Measurements from ENCODE around the gene LYZL4. TPM values are rescaled to one million over a fixed set of nuclear protein-coding genes. Genes with fewer than 3 reads are reported as not detected.

The LYZL4 gene
- total RNA-seq, 1 experiment from 2014 or later = not detected

DNA sequence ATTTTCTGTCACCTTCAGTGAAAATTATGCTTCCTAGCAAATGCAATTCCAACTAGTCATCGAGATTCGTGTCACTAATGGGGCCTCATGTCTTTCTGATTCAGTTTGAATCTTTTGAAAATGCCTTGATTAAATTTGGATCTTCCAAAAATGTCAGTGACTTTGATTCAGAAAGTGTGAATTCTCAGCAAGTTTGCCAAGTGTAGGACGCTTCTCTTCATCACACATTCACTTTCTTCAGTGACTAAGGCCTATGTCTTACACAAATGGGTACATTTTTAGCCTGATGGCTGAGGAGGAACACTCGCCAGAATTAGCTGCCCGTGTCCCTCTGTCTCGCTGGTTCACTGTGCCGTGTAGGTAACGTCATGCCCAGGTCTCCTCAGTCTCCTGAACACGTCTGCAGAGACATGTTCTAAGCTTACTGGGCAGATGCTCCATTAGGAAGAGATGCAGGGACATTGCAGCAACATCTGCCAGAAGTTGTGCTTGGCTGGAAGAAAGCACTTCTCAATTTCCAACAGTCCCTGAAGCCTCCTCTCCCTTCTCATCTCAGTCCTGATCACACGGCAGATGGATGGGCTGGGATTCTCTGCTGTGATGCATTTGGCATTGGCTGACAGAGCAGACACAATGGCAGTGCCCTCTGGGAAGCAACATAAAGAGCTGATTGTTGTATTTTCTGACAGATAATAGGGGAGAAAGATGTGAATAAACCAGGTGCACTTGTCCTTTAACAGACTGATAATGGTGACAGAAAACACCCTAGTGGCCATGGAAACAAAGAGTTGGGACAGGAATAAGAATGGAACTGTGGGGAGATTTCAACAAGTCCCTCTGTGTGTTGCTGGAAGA is 29.1 kb upstream of the LYZL4 start:
- RAD21 ChIA-PET (ENCODE audit: low non-redundant PET in 1 of 2, low total read pairs in 2 of 2, uncharacterized antibody in 2 of 2, unreplicated experiment in 2 of 2) = no interaction called here

More for the DNA sequence above, 29.1 kb upstream of the LYZL4 start:
- no peak for ATAC-seq
- Histone ChIP-seq H3K4me1 (ENCODE audit: control insufficient read depth in 1 of 2, insufficient read depth in 2 of 2, low read length in 2 of 2) (peaks cover 0 to 8% of the 10 kb centered on the region in 2 experiments; a peak in 1 of 4 replicates), H3K9ac (ENCODE audit: low read length) (no peak overlapping the region), H3K9me2 (ENCODE audit: insufficient read depth) (no peaks in the 10 kb centered on the region), H3K9me3 (ENCODE audit: control insufficient read depth in 1 of 2, insufficient read depth in 1 of 2, low read depth in 1 of 2, low read length in 2 of 2) (no peaks in the 10 kb centered on the region), H3K4me2 (ENCODE audit: low read length) (no peak overlapping the region), H2AFZ (ENCODE audit: low read depth, low read length, poor library complexity, severe bottlenecking) (no peak overlapping the region), H3K79me2 (ENCODE audit: insufficient read depth, low read length) (no peaks in the 10 kb centered on the region), H3K27me3 (ENCODE audit: insufficient read depth, low read length) (peaks cover 5% of the 10 kb centered on the region; the same call in 1 of the 2 replicates), H3K4me3 (replicated peaks in 1 of 2; ENCODE audit: low read depth in 1 of 2, low read length in 2 of 2) (no peak overlapping the region), H3K36me3 (ENCODE audit: control insufficient read depth in 1 of 2, insufficient read depth in 2 of 2, low read length in 2 of 2) (no peaks in the 10 kb centered on the region), H3K27ac (ENCODE audit: low read depth, low read length) (no peak overlapping the region), H4K20me1 (ENCODE audit: insufficient read depth) (no peaks in the 10 kb centered on the region)
- ChIA-PET POLR2A (no interaction called here), CTCF (no interaction called here)
- TF ChIP-seq EZH2phosphoT487 (IDR thresholded peaks at IDR 0.05; ENCODE audit: borderline replicate concordance) (no peak), RAD21 (IDR thresholded peaks at IDR 0.05; ENCODE audit: low read depth) (no peak), POLR2AphosphoS5 (IDR thresholded peaks at IDR 0.05; ENCODE audit: low read depth, low read length) (no peak), ZNF274 (IDR thresholded peaks at IDR 0.05; ENCODE audit: low read depth, low read length) (no peak), SP1 (IDR thresholded peaks at IDR 0.05; ENCODE audit: low read depth) (no peak), TCF7L2 (IDR thresholded peaks at IDR 0.05; ENCODE audit: borderline replicate concordance, extremely low read depth, insufficient read depth, insufficient read length) (no peak), ATF3 (IDR thresholded peaks at IDR 0.05) (no peak), ZFX (IDR thresholded peaks at IDR 0.05) (no peak), EGR1 (IDR thresholded peaks at IDR 0.05; ENCODE audit: low read depth) (no peak), POLR2A (IDR thresholded peaks at IDR 0.05; ENCODE audit: borderline replicate concordance, extremely low read depth, insufficient read depth, insufficient read length) (no peak), FOSL1 (IDR thresholded peaks at IDR 0.05; ENCODE audit: low read depth) (no peak), SRF (IDR thresholded peaks at IDR 0.05; ENCODE audit: low read depth) (no peak), CTCF (IDR thresholded peaks at IDR 0.05 in 2 of 3, conservative IDR thresholded peaks at IDR 0.05 in 1 of 3; ENCODE audit: borderline replicate concordance in 1 of 3, insufficient read depth in 1 of 3, low read depth in 2 of 3, low read length in 2 of 3) (no peak), CBX3 (IDR thresholded peaks at IDR 0.05; ENCODE audit: low read depth) (no peak), EZH2 (IDR thresholded peaks at IDR 0.05) (no peak), ELF1 (IDR thresholded peaks at IDR 0.05; ENCODE audit: borderline replicate concordance, low read depth) (no peak)
- TF ChIP-seq, protein P1, sequence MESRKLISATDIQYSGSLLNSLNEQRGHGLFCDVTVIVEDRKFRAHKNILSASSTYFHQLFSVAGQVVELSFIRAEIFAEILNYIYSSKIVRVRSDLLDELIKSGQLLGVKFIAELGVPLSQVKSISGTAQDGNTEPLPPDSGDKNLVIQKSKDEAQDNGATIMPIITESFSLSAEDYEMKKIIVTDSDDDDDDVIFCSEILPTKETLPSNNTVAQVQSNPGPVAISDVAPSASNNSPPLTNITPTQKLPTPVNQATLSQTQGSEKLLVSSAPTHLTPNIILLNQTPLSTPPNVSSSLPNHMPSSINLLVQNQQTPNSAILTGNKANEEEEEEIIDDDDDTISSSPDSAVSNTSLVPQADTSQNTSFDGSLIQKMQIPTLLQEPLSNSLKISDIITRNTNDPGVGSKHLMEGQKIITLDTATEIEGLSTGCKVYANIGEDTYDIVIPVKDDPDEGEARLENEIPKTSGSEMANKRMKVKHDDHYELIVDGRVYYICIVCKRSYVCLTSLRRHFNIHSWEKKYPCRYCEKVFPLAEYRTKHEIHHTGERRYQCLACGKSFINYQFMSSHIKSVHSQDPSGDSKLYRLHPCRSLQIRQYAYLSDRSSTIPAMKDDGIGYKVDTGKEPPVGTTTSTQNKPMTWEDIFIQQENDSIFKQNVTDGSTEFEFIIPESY (IDR thresholded peaks at IDR 0.05; ENCODE audit: extremely low read depth, insufficient replicate concordance, low read length) = no peak
- TF ChIP-seq, protein P2, sequence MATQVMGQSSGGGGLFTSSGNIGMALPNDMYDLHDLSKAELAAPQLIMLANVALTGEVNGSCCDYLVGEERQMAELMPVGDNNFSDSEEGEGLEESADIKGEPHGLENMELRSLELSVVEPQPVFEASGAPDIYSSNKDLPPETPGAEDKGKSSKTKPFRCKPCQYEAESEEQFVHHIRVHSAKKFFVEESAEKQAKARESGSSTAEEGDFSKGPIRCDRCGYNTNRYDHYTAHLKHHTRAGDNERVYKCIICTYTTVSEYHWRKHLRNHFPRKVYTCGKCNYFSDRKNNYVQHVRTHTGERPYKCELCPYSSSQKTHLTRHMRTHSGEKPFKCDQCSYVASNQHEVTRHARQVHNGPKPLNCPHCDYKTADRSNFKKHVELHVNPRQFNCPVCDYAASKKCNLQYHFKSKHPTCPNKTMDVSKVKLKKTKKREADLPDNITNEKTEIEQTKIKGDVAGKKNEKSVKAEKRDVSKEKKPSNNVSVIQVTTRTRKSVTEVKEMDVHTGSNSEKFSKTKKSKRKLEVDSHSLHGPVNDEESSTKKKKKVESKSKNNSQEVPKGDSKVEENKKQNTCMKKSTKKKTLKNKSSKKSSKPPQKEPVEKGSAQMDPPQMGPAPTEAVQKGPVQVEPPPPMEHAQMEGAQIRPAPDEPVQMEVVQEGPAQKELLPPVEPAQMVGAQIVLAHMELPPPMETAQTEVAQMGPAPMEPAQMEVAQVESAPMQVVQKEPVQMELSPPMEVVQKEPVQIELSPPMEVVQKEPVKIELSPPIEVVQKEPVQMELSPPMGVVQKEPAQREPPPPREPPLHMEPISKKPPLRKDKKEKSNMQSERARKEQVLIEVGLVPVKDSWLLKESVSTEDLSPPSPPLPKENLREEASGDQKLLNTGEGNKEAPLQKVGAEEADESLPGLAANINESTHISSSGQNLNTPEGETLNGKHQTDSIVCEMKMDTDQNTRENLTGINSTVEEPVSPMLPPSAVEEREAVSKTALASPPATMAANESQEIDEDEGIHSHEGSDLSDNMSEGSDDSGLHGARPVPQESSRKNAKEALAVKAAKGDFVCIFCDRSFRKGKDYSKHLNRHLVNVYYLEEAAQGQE (IDR thresholded peaks at IDR 0.05; ENCODE audit: low read depth) = no peak
- no TSS peak for BruUV-seq (replicated peaks)
- no peak for DNase-seq (ENCODE audit: low read depth, low spot score)
- intact Hi-C loops (cut with micrococcal nuclease) = loop anchor here (5.0 to 10.0 kb wide), 3 partner anchors 108 to 545 kb away; no protein-coding TSS in a partner anchor
